SH-SY5Y (cell line): Measurements from ENCODE around the gene HRG.

Experiments used
- GATA2 ChIP-seq: IDR thresholded peaks from 2 replicates; pipeline ENCODE4 v1.6.1; 2011; ENCODE audit warnings: mild to moderate bottlenecking, low read depth, low read length
- GATA3 ChIP-seq: IDR thresholded peaks from 2 replicates; pipeline ENCODE4 v1.6.1; 2011; ENCODE audit warnings: low read depth, mild to moderate bottlenecking, low read length, moderate library complexity

DNA sequence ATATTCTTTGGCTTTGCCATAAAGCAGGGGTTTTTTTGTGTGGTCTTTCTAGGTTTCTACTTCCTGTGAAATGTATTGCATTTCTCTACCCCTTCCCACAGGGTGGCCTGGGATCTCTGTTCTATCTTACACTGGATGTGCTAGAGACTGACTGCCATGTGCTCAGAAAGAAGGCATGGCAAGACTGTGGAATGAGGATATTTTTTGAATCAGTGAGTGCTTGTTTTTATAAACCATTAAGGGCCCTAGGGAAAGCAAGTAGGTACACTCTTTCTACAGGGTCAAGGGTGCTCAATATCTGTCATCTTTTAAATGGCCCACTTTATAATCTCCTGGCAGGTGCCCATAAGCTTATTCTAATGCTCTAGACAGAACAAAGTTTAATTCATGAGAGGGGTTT lies 24.9 kb upstream of the HRG start:
- TF ChIP-seq GATA3 (no peak), GATA2 (no peak)
